OCI-LY7 (cell line): ENCODE data around the gene VPS13C. TPM values are rescaled to one million over a fixed set of nuclear protein-coding genes. Genes with fewer than 3 reads are reported as not detected.

Experiments
- BruUV-seq: library from RNA; stranded (reverse); fragments of 400-500 nt; replicated peaks from 2 replicates; lab custom pipeline; 2021; lab: Mats Ljungman, UMichigan
- CTCF ChIA-PET: fragments of 300-600 bp; sonication (Branson Sonifier 250); formaldehyde crosslinking; loops from one replicate; lab custom pipeline; 2022; ENCODE audit warnings: antibody characterized with exemption; ENCODE audit not compliant: unreplicated experiment; lab: Charles Lee
- POLR2A ChIA-PET: fragments of 300-600 bp; sonication (Branson Sonifier 250); formaldehyde crosslinking; loops from one replicate; lab custom pipeline; 2022; ENCODE audit warnings: antibody characterized with exemption; lab: Charles Lee
- DNase-seq: peaks from one replicate; pipeline ENCODE4 v3.0.0-alpha.2; 2015; ENCODE audit warnings: low spot score
- H2AFZ ChIP-seq: fragments of 200-600 bp; sonication (generic), shearing (Covaris generic); 2 replicates; pipeline ENCODE4 v1.6.1; 2014; ENCODE audit warnings: mild to moderate bottlenecking, antibody characterized with exemption, low read length, moderate library complexity
- H3K27ac ChIP-seq: fragments of 200-600 bp; sonication (generic); 2 replicates; pipeline ENCODE4 v1.5.1; 2014; ENCODE audit warnings: mixed run types, low read depth, mild to moderate bottlenecking, moderate library complexity, low read length, inconsistent platforms; ENCODE audit not compliant: poor library complexity, severe bottlenecking
- H3K36me3 ChIP-seq: fragments of 200-600 bp; sonication (generic); 2 replicates; pipeline ENCODE4 v1.6.1; 2014; ENCODE audit warnings: mild to moderate bottlenecking, antibody characterized with exemption, low read length, moderate library complexity, mixed read lengths; ENCODE audit not compliant: insufficient read depth
- H3K4me1 ChIP-seq: fragments of 200-600 bp; sonication (generic); 2 replicates; pipeline ENCODE4 v1.5.1; 2014; ENCODE audit warnings: mild to moderate bottlenecking, low read length; ENCODE audit not compliant: insufficient read depth, poor library complexity, severe bottlenecking
- H3K4me2 ChIP-seq: fragments of 200-600 bp; sonication (generic); 2 replicates; pipeline ENCODE4 v1.6.1; 2014; ENCODE audit warnings: mild to moderate bottlenecking, low read length
- H3K4me3 ChIP-seq: fragments of 200-600 bp; sonication (generic); 2 replicates; pipeline ENCODE4 v1.5.1; 2014; ENCODE audit warnings: mild to moderate bottlenecking, low read depth, low read length; ENCODE audit not compliant: poor library complexity, severe bottlenecking
- H3K79me2 ChIP-seq: fragments of 200-600 bp; sonication (generic); 2 replicates; pipeline ENCODE4 v1.6.1; 2016; ENCODE audit warnings: low read depth, mild to moderate bottlenecking, low read length, moderate library complexity, mixed read lengths; ENCODE audit not compliant: insufficient read depth
- H3K9me2 ChIP-seq: fragments of 200-600 bp; sonication (generic); 2 replicates; pipeline ENCODE4 v1.6.1; 2016; ENCODE audit warnings: mild to moderate bottlenecking, low read length, mixed read lengths; ENCODE audit not compliant: insufficient read depth
- H3K9me3 ChIP-seq: fragments of 200-600 bp; sonication (generic); 2 replicates; pipeline ENCODE4 v1.6.1; 2014; ENCODE audit warnings: mild to moderate bottlenecking, mixed run types, low read length, mixed read lengths
- H4K20me1 ChIP-seq: fragments of 200-600 bp; sonication (generic); 2 replicates; pipeline ENCODE4 v1.6.1; 2014; ENCODE audit warnings: mild to moderate bottlenecking, antibody characterized with exemption, low read length, moderate library complexity, mixed read lengths; ENCODE audit not compliant: insufficient read depth
- CTCF ChIP-seq: fragments of 200-600 bp; sonication (generic); conservative IDR thresholded peaks from 2 replicates; pipeline ENCODE4 v1.5.1; 2014; ENCODE audit warnings: mild to moderate bottlenecking, antibody characterized with exemption, low read length, moderate library complexity, mixed read lengths
- EZH2phosphoT487 ChIP-seq: fragments of 200-600 bp; sonication (generic); IDR thresholded peaks from 2 replicates; pipeline ENCODE4 v1.6.1; 2018; ENCODE audit warnings: low read depth, borderline replicate concordance, mild to moderate bottlenecking, mixed run types, antibody characterized with exemption, low read length, moderate library complexity, mixed read lengths
- intact Hi-C: fragments of 100-400 bp; cut with micrococcal nuclease; formaldehyde crosslinking; loops from one replicate; pipeline ENCODE4 v1.10.0; 2022; ENCODE audit not compliant: unreplicated experiment
- total RNA-seq, 2 experiments: library from RNA; depleted of rRNA in 1 of 2; stranded (reverse); fragments of >200 nt in 1 of 2; shearing (Covaris generic) in 1 of 2; gene quantifications; 2 replicates each; pipeline ENCODE4 v1.2.3, GENCODE V29; 2014 to 2022

VPS13C gene
- total RNA-seq, 2 experiments from 2014 or later, result 44.4 to 60.6 TPM

GRCh38 chr15:61978225-61978624 is 82.0 kb downstream of the VPS13C start:
- no TSS peak for BruUV-seq
- no peaks in the 10 kb centered on the region for H3K79me2 ChIP-seq
- H3K4me1 ChIP-seq, result peaks cover 4% of the 10 kb centered on the region

DNA sequence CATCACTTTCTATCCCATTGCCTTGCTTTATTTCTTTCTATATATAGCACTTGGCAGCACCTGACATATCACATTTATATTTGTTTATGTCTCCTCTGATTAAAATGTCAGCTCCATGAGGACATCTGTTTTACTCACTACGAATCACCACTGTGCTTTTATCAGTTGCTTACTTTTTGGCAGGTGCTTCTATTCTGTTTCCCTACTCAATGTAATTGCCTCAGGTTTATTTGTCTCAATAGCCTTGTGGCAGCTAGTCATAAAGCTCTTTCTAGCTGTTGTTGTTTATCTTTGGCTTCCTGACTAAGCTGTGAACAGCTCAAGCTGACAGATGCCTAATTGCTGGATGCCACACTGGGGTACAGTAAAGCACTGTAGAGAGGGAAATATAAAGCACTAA is 85.5 kb downstream of the VPS13C start:
- Histone ChIP-seq H3K4me2 (no peak overlapping the region), H3K27ac (no peak overlapping the region), H3K4me3 (no peak overlapping the region), H3K36me3 (peaks cover 76% of the 10 kb centered on the region), H4K20me1 (no peaks in the 10 kb centered on the region), H2AFZ (no peak overlapping the region), H3K4me1 (peaks cover 4% of the 10 kb centered on the region), H3K9me2 (no peaks in the 10 kb centered on the region), H3K9me3 (no peaks in the 10 kb centered on the region), H3K79me2 (no peaks in the 10 kb centered on the region)
- DNase-seq, result no peak
- no peak for TF ChIP-seq CTCF
- no TSS peak for BruUV-seq
- CTCF ChIA-PET, result no interaction called here
- POLR2A ChIA-PET, result no interaction called here
- intact Hi-C loops, result no loop called here

More at GRCh38 chr15:61978225-61978624, 82.0 kb downstream of the VPS13C start:
- no peak for DNase-seq
- ChIA-PET POLR2A (interaction anchor here (0.7 kb wide), 1 partner anchor 23 kb away, joined by 3 read pairs; no protein-coding TSS in a partner anchor), CTCF (no interaction called here)
- Histone ChIP-seq H3K27ac (no peak overlapping the region), H3K9me3 (no peaks in the 10 kb centered on the region), H3K4me2 (no peak overlapping the region), H3K36me3 (peaks cover 68% of the 10 kb centered on the region), H2AFZ (no peak overlapping the region), H3K4me3 (no peak overlapping the region), H3K9me2 (no peaks in the 10 kb centered on the region), H4K20me1 (no peaks in the 10 kb centered on the region)
- no peak for TF ChIP-seq CTCF
- TF ChIP-seq EZH2phosphoT487, result no peak
- intact Hi-C loops, result no loop called here

GRCh38 chr15:61974118-61974517 is 86.1 kb downstream of the VPS13C start:
- no peak overlapping the region for H3K4me3 ChIP-seq
- H2AFZ ChIP-seq, result no peak overlapping the region
- no peak for TF ChIP-seq EZH2phosphoT487
- intact Hi-C loops, result no loop called here
- DNase-seq, result no peak
- H3K4me1 ChIP-seq, result peaks cover 4% of the 10 kb centered on the region
- CTCF ChIA-PET, result no interaction called here
- no peaks in the 10 kb centered on the region for H3K9me3 ChIP-seq
- peaks cover 78% of the 10 kb centered on the region for H3K36me3 ChIP-seq
- H3K27ac ChIP-seq, result no peak overlapping the region
- no TSS peak for BruUV-seq
- POLR2A ChIA-PET, result interaction anchor here (0.6 kb wide), 1 partner anchor 10 kb away, joined by 3 read pairs; no protein-coding TSS in a partner anchor
- no peaks in the 10 kb centered on the region for H3K9me2 ChIP-seq
- H3K79me2 ChIP-seq, result no peaks in the 10 kb centered on the region
- H4K20me1 ChIP-seq, result no peaks in the 10 kb centered on the region
- H3K4me2 ChIP-seq, result no peak overlapping the region
